COR-L47 (cell line): ENCODE measurements around the gene ZDHHC11.
"Not testable (repeated sequence)": the region's sequence is repeated elsewhere in the genome, so short reads cannot be mapped to it uniquely, and the experiment has no call there.

Experiments used
- DNase-seq: peaks from one replicate; lab custom pipeline; 2025; lab: John Stamatoyannopoulos, UW

ZDHHC11 gene

DNA sequence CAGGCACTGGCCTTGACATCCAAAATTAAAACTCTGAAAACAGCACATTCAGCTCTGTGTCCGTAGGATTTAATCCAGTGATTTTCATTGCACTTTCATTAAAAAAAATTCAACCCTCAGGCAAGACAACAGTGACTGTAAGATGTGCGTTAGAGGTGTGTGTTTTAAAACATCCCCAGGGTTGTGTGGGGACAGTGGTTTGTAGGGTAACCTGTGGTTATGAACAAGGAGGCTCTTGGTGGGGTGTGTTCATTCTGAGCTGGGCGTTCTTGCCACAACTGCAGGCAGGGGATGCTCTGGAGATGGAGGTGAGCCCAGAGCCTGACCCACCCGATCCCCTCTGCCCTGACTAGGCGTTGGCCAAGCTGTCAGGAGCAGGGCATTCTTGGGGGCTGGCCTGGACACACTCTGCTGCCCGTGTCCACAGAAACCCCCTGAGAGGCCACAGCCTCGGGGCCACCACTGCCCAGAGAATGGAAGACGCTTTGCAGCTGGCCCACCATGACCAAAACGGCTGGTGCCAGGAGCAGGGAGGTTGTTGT, 103.4 kb downstream of the ZDHHC11 start:
- DNase-seq = not testable (repeated sequence)

DNA sequence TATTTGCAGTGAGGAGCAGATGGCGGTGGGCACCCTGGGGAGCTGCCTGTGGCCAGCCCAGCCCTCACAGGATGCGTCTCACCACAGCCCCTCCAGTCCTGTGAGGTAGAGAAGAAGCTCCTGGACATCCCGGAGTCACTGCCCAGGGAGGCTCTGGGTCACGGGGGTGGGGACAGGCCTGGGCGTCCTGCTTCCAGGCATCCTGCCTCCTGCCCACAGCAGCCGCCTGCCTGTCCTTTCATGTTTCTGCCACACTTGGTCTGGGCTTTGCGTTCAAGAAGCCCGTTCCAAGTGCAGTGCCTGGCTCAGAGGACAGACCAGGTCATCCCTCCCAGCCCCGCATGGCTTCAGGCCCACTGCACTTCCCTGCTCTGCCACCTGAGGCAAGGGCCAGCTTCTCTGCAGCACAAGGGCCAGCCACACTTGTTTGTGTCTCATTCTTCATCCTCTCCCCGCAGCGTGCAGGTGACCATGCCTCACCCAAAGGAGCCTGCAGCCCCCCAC, 104.5 kb downstream of the ZDHHC11 start:
- DNase-seq = no peak
